HepG2 (cell line): ENCODE results near the gene G6PC2. TPM values are rescaled to one million over a fixed set of nuclear protein-coding genes. Genes with fewer than 3 reads are reported as not detected.

Experiments
- ATF3 ChIP-seq: sonication (generic); formaldehyde crosslinking; IDR thresholded peaks from 2 replicates; pipeline ENCODE4 v1.4.0; 2020; ENCODE audit warnings: missing genetic modification reagents
- HES4 ChIP-seq: sonication (generic); formaldehyde crosslinking; IDR thresholded peaks from 2 replicates; pipeline ENCODE4 v1.9.0; 2021; ENCODE audit warnings: mild to moderate bottlenecking, missing genetic modification reagents, borderline replicate concordance
- NFIC ChIP-seq: IDR thresholded peaks from 2 replicates; pipeline ENCODE4 v1.6.1; 2012; ENCODE audit warnings: mild to moderate bottlenecking, low read length, inconsistent platforms
- NKX3-1 ChIP-seq: sonication (generic); formaldehyde crosslinking; IDR thresholded peaks from 2 replicates; pipeline ENCODE4 v1.5.0; 2020; ENCODE audit warnings: missing genetic modification reagents
- PHF8 ChIP-seq: sonication (generic); formaldehyde crosslinking; IDR thresholded peaks from 2 replicates; pipeline ENCODE4 v1.5.0; 2020; ENCODE audit warnings: missing genetic modification reagents
- RCOR2 ChIP-seq: IDR thresholded peaks from 2 replicates; pipeline ENCODE4 v1.6.1; 2016; ENCODE audit warnings: missing biosample characterization, missing genetic modification reagents
- ZBTB20 ChIP-seq: sonication (generic); formaldehyde crosslinking; IDR thresholded peaks from 2 replicates; pipeline ENCODE4 v1.8.1; 2023; ENCODE audit warnings: missing genetic modification reagents, low read depth, mild to moderate bottlenecking, borderline replicate concordance
- ZBTB25 ChIP-seq: IDR thresholded peaks from 2 replicates; pipeline ENCODE4 v1.6.1; 2018; ENCODE audit warnings: missing genetic modification reagents
- ZNF251 ChIP-seq: sonication (generic); formaldehyde crosslinking; IDR thresholded peaks from 2 replicates; pipeline ENCODE4 v1.9.0; 2021; ENCODE audit warnings: mild to moderate bottlenecking, missing genetic modification reagents
- ZNF337 ChIP-seq: sonication (generic); formaldehyde crosslinking; IDR thresholded peaks from 2 replicates; pipeline ENCODE4 v1.5.1; 2020; ENCODE audit warnings: missing genetic modification reagents, low read depth, mild to moderate bottlenecking, borderline replicate concordance
- ZNF75D ChIP-seq: sonication (generic); formaldehyde crosslinking; IDR thresholded peaks from 2 replicates; pipeline ENCODE4 v1.8.1; 2023; ENCODE audit warnings: missing genetic modification reagents, mild to moderate bottlenecking, borderline replicate concordance
- ZNF780A ChIP-seq: sonication (generic); formaldehyde crosslinking; IDR thresholded peaks from 2 replicates; pipeline ENCODE4 v1.8.0; 2022; ENCODE audit warnings: mild to moderate bottlenecking, missing genetic modification reagents, moderate library complexity
- ZNF878 ChIP-seq: sonication (generic); formaldehyde crosslinking; IDR thresholded peaks from 2 replicates; pipeline ENCODE4 v1.8.1; 2023; ENCODE audit warnings: mild to moderate bottlenecking, missing genetic modification reagents, moderate library complexity
- ZSCAN22 ChIP-seq: sonication (generic); formaldehyde crosslinking; IDR thresholded peaks from 2 replicates; pipeline ENCODE4 v1.4.0; 2020; ENCODE audit warnings: mild to moderate bottlenecking, missing genetic modification reagents
- polyA plus RNA-seq, 8 experiments: library from polyadenylated mRNA; depleted of rRNA in 3 of 8; stranded (reverse) in 7 of 8; unstranded in 1 of 8; fragments of >200 nt; fragmentation: Illumina TruSeq in 4 of 8; extraction: Trizol in 4 of 8; gene quantifications; 2 replicates each; pipeline versions ENCODE4 v1.2.1 to v1.2.3, GENCODE V29; 2011 to 2016; ENCODE audit warnings: low read depth in 4 of 8, missing spikeins in 1 of 8, mixed read lengths in 1 of 8; ENCODE audit not compliant: insufficient read depth in 1 of 8
- total RNA-seq, 5 experiments: library from RNA; depleted of rRNA; stranded (reverse); fragments of >200 nt; fragmentation: Illumina TruSeq; extraction: Trizol; gene quantifications; 2 replicates each; pipeline ENCODE4 v1.2.3, GENCODE V29; 2016; ENCODE audit warnings: low read depth in 1 of 5
- TF ChIP-seq, protein P1 (sequence below), 2 experiments: IDR thresholded peaks; 2 replicates each; pipeline ENCODE4 v1.6.1; 2011 to 2012; ENCODE audit warnings: low read length in 2 of 2, borderline replicate concordance in 1 of 2, low read depth in 1 of 2, mild to moderate bottlenecking in 1 of 2, moderate library complexity in 1 of 2
- TF ChIP-seq, protein P2 (sequence below): sonication (generic); formaldehyde crosslinking; conservative IDR thresholded peaks from 2 replicates; pipeline ENCODE4 v1.4.0; 2020; ENCODE audit warnings: missing genetic modification reagents

The G6PC2 gene
- total and polyA plus RNA-seq, 2 of the 13 experiments (the other 11 are each of a cell fraction or from before 2014, with no cell fraction given) = not detected

DNA sequence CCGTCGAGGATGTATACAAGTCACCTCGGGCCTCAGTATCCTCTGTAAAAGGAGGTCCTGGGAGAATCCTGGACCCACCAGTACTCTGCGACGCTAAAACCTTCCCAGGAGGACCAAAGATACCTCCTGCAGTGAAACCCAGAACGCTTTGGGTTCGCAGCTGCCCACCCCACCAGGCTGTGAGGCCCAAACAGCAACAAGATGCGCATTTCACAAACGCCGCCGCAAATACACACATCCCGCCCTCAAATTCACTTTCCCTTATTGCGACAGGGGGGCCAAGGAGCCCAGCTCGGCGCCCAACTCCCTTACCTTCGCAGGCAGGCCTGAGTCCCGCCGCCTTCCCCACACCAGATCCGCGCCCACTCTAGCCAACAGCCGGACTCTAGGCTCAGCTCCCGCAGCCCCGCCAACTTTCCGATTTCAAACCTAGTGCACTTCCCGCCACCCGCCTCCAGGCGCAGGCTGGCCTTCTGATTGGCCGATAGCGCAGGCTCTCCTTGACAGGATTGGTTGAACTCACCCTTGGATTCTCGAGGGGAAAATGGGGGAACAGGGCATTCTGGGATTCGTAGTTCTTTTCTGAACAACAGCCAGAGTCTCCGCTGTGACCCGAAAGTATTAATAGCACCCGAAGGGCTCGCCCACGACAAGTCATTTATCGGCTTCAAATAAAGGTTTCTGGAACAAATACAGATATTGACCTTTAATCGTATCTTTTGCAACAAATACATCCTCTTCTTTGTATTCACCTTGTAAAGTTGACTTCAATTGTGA lies 10.9 kb upstream of the G6PC2 start, which contains the start of gene SPC25 (continued):
- TF ChIP-seq PHF8 (CRISPR knock-in tag) (peak; percentile 92), ZNF75D (CRISPR knock-in tag) (no peak), RCOR2 (CRISPR knock-in tag) (no peak), ZNF251 (CRISPR knock-in tag) (no peak), ZNF780A (CRISPR knock-in tag) (no peak), NFIC (no peak), ZNF878 (CRISPR knock-in tag) (peak; percentile 76; the same call in 1 of the 2 replicates), ZBTB20 (CRISPR knock-in tag) (0 out of 2 replicates have a peak, but pooled peaks have one; percentile 25), ATF3 (no peak), NKX3-1 (CRISPR knock-in tag) (no peak), ZNF337 (CRISPR knock-in tag) (peak; percentile 88; the same call in 1 of the 2 replicates), ZSCAN22 (no peak), HES4 (CRISPR knock-in tag) (0 out of 2 replicates have a peak, but pooled peaks have one; percentile 23), ZBTB25 (peak; percentile 27; the same call in 1 of the 2 replicates)
- TF ChIP-seq, protein P1, sequence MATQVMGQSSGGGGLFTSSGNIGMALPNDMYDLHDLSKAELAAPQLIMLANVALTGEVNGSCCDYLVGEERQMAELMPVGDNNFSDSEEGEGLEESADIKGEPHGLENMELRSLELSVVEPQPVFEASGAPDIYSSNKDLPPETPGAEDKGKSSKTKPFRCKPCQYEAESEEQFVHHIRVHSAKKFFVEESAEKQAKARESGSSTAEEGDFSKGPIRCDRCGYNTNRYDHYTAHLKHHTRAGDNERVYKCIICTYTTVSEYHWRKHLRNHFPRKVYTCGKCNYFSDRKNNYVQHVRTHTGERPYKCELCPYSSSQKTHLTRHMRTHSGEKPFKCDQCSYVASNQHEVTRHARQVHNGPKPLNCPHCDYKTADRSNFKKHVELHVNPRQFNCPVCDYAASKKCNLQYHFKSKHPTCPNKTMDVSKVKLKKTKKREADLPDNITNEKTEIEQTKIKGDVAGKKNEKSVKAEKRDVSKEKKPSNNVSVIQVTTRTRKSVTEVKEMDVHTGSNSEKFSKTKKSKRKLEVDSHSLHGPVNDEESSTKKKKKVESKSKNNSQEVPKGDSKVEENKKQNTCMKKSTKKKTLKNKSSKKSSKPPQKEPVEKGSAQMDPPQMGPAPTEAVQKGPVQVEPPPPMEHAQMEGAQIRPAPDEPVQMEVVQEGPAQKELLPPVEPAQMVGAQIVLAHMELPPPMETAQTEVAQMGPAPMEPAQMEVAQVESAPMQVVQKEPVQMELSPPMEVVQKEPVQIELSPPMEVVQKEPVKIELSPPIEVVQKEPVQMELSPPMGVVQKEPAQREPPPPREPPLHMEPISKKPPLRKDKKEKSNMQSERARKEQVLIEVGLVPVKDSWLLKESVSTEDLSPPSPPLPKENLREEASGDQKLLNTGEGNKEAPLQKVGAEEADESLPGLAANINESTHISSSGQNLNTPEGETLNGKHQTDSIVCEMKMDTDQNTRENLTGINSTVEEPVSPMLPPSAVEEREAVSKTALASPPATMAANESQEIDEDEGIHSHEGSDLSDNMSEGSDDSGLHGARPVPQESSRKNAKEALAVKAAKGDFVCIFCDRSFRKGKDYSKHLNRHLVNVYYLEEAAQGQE (IDR thresholded peaks at IDR 0.05; ENCODE audit: borderline replicate concordance in 1 of 2, low read depth in 1 of 2, low read length in 2 of 2) = 0 out of 4 replicates have a peak, but pooled peaks of 1 of the 2 experiments have one; percentile 21
- TF ChIP-seq, protein P2, sequence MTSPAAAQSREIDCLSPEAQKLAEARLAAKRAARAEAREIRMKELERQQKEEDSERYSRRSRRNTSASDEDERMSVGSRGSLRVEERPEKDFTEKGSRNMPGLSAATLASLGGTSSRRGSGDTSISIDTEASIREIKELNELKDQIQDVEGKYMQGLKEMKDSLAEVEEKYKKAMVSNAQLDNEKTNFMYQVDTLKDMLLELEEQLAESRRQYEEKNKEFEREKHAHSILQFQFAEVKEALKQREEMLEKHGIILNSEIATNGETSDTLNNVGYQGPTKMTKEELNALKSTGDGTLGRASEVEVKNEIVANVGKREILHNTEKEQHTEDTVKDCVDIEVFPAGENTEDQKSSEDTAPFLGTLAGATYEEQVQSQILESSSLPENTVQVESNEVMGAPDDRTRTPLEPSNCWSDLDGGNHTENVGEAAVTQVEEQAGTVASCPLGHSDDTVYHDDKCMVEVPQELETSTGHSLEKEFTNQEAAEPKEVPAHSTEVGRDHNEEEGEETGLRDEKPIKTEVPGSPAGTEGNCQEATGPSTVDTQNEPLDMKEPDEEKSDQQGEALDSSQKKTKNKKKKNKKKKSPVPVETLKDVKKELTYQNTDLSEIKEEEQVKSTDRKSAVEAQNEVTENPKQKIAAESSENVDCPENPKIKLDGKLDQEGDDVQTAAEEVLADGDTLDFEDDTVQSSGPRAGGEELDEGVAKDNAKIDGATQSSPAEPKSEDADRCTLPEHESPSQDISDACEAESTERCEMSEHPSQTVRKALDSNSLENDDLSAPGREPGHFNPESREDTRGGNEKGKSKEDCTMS (CRISPR knock-in tag) = no peak
